ENCODE data around the gene ATF5.
"Not testable (repeated sequence)": the region's sequence is repeated elsewhere in the genome, so short reads cannot be mapped to it uniquely, and the experiment has no call there.

The ATF5 gene

DNA sequence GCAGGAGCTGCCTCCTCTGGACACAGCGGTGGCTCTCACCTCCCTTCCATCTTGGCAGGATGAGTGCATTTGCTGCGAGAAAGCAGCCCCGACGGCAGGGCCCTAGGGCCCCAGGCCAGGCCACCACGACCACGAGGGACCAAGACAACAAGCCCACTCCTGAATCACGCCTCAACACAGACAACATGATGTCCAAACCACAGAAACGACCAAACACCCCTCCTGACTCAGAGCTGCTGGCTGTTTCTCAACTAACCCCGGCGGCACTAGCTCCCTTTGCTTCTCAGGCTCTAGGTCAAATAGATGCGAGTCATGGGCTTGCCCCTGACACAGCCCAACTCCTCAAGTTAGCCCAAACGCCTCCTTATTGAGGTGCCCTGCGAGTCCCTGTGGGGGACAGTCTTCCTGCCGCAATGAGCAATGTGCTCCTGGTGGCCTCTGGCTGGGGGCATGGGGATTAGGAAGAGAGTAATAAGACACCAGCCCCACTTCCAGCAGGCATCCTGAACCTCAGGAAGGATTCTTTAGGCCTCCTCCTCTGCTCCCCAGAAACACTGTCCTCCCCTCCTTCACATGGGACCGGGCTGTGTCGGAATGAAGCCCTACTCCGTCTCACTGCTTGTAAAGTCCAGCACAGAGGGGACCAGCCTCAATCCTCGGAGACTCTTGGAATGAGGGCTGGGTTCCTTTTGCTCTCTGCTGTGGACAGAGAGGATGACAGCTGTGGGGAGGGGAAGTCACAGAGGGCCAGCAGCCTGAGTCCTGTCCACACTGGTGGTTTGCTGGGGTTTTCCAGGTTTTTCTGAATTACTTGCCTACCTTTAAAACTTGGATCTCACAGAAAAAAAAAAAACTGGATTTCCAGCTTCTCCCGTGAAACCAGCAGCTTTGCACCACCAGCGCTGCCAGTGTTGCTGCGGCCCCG is 6.9 kb upstream of the ATF5 start:
- Histone ChIP-seq H3K79me2 (ENCODE audit: insufficient read depth, low read length) (peaks cover 97% of the 10 kb centered on the region), H2AFZ (ENCODE audit: low read depth, low read length, severe bottlenecking) (no peak overlapping the region), H3K4me3 (ENCODE audit: insufficient read depth, low read length, poor library complexity, severe bottlenecking) (no peak overlapping the region), H3K9ac (ENCODE audit: low read length) (peak overlapping the region; percentile 53), H4K20me1 (ENCODE audit: low read depth, low read length) (no peaks in the 10 kb centered on the region), H3K9me2 (replicated peaks; ENCODE audit: insufficient read depth, low read length) (no peaks in the 10 kb centered on the region), H3K27me3 (ENCODE audit: low read length) (no peaks in the 10 kb centered on the region), H3K9me3 (ENCODE audit: insufficient read depth, low read length) (no peaks in the 10 kb centered on the region), H3K36me3 (ENCODE audit: low read length) (no peaks in the 10 kb centered on the region), H3F3A (ENCODE audit: insufficient read depth) (peaks cover 25% of the 10 kb centered on the region), H3K4me2 (ENCODE audit: low read depth, low read length, poor library complexity, severe bottlenecking) (peak overlapping the region; percentile 48), H3K27ac (ENCODE audit: low read depth, low read length) (peak overlapping the region; percentile 91)
- TF ChIP-seq EZH2phosphoT487 (conservative IDR thresholded peaks at IDR 0.05; ENCODE audit: low read length), result no peak
- TF ChIP-seq, protein P1, sequence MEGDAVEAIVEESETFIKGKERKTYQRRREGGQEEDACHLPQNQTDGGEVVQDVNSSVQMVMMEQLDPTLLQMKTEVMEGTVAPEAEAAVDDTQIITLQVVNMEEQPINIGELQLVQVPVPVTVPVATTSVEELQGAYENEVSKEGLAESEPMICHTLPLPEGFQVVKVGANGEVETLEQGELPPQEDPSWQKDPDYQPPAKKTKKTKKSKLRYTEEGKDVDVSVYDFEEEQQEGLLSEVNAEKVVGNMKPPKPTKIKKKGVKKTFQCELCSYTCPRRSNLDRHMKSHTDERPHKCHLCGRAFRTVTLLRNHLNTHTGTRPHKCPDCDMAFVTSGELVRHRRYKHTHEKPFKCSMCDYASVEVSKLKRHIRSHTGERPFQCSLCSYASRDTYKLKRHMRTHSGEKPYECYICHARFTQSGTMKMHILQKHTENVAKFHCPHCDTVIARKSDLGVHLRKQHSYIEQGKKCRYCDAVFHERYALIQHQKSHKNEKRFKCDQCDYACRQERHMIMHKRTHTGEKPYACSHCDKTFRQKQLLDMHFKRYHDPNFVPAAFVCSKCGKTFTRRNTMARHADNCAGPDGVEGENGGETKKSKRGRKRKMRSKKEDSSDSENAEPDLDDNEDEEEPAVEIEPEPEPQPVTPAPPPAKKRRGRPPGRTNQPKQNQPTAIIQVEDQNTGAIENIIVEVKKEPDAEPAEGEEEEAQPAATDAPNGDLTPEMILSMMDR (IDR thresholded peaks at IDR 0.05; ENCODE audit: insufficient read depth, low read length, poor library complexity, severe bottlenecking), result no peak

DNA sequence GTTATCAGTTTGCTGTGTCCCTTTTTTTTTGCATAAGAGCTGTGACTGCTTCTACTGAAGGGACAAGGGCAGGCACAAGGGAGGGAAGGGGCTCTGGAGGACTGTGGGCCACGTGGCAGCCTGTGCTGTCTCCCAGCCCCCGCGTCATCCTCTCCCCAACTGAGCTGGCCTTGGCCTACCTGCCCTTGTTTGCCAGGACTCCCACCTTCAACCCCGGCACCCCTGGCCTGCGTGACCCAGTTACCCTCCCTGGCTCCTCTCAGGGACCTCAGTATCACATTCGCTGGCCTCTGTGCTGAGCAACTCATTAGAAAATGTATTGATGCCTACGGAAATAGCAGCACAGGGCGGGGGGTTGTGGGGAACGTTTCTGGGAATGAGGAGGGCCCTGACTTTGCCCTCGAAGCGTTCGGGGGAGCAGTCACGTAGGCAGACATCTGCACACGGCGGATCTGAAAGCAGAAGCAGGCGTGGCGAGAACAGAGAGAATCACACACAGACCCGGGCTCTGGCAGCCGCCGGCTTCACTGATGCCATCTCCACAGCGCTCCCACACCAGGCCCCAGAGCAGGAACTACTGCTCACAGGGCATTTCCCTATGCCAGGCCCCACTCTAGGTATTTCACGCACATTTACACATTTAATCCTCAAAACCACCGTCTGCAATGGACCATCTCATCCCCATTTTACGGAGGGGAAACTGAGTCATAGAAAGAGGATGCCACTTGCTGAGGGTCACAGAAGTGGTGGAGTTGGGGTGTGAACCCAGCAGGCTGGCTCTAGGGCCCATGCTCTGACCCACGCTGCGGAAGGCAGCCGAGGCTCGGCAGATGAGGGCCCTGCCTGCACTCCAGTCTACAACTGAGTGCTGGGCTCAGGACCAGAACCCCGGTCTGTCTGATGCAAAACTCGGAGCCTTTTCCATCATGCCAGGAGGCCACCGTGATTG is 5.7 kb upstream of the ATF5 start:
- Histone ChIP-seq H3K27ac (ENCODE audit: low read depth, low read length) (peak overlapping the region; percentile 91), H3K9me3 (ENCODE audit: insufficient read depth, low read length) (no peaks in the 10 kb centered on the region), H3K9me2 (replicated peaks; ENCODE audit: insufficient read depth, low read length) (no peaks in the 10 kb centered on the region), H3K36me3 (ENCODE audit: low read length) (0 out of 2 replicates have a peak, but pooled peaks cover 3% of the 10 kb centered on the region), H3K4me2 (ENCODE audit: low read depth, low read length, poor library complexity, severe bottlenecking) (peak overlapping the region; percentile 69), H3K9ac (ENCODE audit: low read length) (peak overlapping the region; percentile 53), H3K79me2 (ENCODE audit: insufficient read depth, low read length) (peaks cover 97% of the 10 kb centered on the region), H4K20me1 (ENCODE audit: low read depth, low read length) (no peaks in the 10 kb centered on the region), H3K4me3 (ENCODE audit: insufficient read depth, low read length, poor library complexity, severe bottlenecking) (peak overlapping the region; percentile 33), H2AFZ (ENCODE audit: low read depth, low read length, severe bottlenecking) (no peak overlapping the region), H3F3A (ENCODE audit: insufficient read depth) (peaks cover 30% of the 10 kb centered on the region), H3K27me3 (ENCODE audit: low read length) (no peaks in the 10 kb centered on the region)
- no peak for TF ChIP-seq EZH2phosphoT487 (conservative IDR thresholded peaks at IDR 0.05; ENCODE audit: low read length)
- TF ChIP-seq, protein P1 (IDR thresholded peaks at IDR 0.05; ENCODE audit: insufficient read depth, low read length, poor library complexity, severe bottlenecking), result no peak

DNA sequence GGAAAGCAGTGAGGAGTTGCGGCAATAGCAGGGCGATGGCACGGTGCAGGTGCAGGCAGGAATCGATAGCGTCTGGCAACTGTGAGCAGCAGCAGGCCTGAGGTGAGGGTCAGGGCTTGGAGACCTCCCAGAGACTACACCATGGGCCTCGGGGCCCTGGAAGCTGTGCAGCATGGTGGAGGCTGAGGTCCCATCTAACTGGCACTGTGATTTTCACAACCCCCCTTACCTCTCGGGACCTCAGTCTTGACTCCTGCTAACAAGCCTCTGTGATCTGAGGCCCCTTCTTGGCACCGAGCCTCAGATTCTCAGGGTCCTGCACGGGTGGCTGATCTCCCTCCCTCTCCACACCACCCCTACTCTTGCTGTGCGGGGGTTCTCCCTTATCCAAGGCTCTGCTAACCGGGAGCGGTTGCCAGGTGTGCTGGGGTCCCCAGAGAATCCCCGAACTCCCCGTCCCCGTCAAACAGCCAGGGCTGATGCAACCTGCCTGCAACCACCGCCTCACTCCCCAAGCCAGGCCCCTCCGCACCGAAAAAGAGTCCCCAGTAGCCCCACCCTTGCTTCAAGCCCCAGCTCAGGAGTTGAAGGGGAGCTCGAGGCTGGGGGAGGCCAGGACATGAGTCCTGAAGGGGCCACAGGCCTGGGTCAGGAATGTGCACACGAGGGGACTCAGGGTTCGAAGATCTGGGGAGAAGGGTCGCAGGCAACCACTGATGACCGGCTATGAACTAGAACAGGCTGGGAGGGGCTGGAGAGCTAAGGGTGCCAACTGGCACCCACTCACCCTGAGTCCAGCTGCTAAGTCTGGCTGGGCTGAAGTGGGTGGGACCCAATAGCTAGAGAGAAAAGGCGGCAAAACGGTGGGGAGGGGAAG is 4.8 kb upstream of the ATF5 start:
- TF ChIP-seq, protein P1 (IDR thresholded peaks at IDR 0.05; ENCODE audit: insufficient read depth, low read length, poor library complexity, severe bottlenecking), result no peak
- no peak for TF ChIP-seq EZH2phosphoT487 (conservative IDR thresholded peaks at IDR 0.05; ENCODE audit: low read length)
- H3K27me3 ChIP-seq (ENCODE audit: low read length), result no peaks in the 10 kb centered on the region
- H3K27ac ChIP-seq (ENCODE audit: low read depth, low read length), result peak overlapping the region; percentile 91
- H3K79me2 ChIP-seq (ENCODE audit: insufficient read depth, low read length), result peaks cover 99% of the 10 kb centered on the region
- H3K4me2 ChIP-seq (ENCODE audit: low read depth, low read length, poor library complexity, severe bottlenecking), result peak overlapping the region; percentile 69
- H3K9ac ChIP-seq (ENCODE audit: low read length), result peak overlapping the region; percentile 53
- no peaks in the 10 kb centered on the region for H3K9me3 ChIP-seq (ENCODE audit: insufficient read depth, low read length)
- H3K4me3 ChIP-seq (ENCODE audit: insufficient read depth, low read length, poor library complexity, severe bottlenecking), result peak overlapping the region; percentile 33
- H2AFZ ChIP-seq (ENCODE audit: low read depth, low read length, severe bottlenecking), result no peak overlapping the region
- H3K9me2 ChIP-seq (replicated peaks; ENCODE audit: insufficient read depth, low read length), result no peaks in the 10 kb centered on the region
- 0 out of 2 replicates have a peak, but pooled peaks cover 3% of the 10 kb centered on the region for H3K36me3 ChIP-seq (ENCODE audit: low read length)
- H4K20me1 ChIP-seq (ENCODE audit: low read depth, low read length), result no peaks in the 10 kb centered on the region
- peaks cover 30% of the 10 kb centered on the region for H3F3A ChIP-seq (ENCODE audit: insufficient read depth)

DNA sequence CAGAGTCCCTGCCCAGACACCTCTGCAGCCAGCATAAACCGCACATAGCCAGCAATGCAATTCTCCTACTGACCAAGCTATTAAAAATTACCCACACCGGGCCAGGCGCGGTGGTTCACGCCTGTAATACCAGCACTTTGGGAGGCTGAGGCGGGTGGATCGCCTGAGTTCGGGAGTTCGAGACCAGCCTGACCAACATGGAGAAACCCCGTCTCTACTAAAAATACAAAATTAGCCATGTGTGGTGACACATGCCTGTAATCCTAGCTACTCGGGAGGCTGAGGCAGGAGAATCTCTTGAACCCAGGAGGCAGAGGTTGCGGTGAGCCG is 4.2 kb upstream of the ATF5 start:
- H3K79me2 ChIP-seq (ENCODE audit: insufficient read depth, low read length), result peaks cover 96% of the 10 kb centered on the region
- peak overlapping the region; percentile 91 for H3K27ac ChIP-seq (ENCODE audit: low read depth, low read length)

More for the DNA sequence above, 4.2 kb upstream of the ATF5 start:
- H3K27me3 ChIP-seq (ENCODE audit: low read length); H3K36me3 ChIP-seq (ENCODE audit: low read length); H4K20me1 ChIP-seq (ENCODE audit: low read depth, low read length); H2AFZ ChIP-seq (ENCODE audit: low read depth, low read length, severe bottlenecking); H3K9me3 ChIP-seq (ENCODE audit: insufficient read depth, low read length); H3K9me2 ChIP-seq (replicated peaks; ENCODE audit: insufficient read depth, low read length): not testable (repeated sequence)
- peak overlapping the region; percentile 18 for H3K4me3 ChIP-seq (ENCODE audit: insufficient read depth, low read length, poor library complexity, severe bottlenecking)
- H3K4me2 ChIP-seq (ENCODE audit: low read depth, low read length, poor library complexity, severe bottlenecking), result peak overlapping the region; percentile 69
- peak overlapping the region; percentile 53 for H3K9ac ChIP-seq (ENCODE audit: low read length)
- peaks cover 26% of the 10 kb centered on the region for H3F3A ChIP-seq (ENCODE audit: insufficient read depth)

Data from SU-DHL-6 (cell line).